SK-N-SH (cell line): ENCODE results near the gene TMEM267. TPM values are rescaled to one million over a fixed set of nuclear protein-coding genes. Genes with fewer than 3 reads are reported as not detected.

Source experiments
- polyA plus RNA-seq, 3 experiments: library from polyadenylated mRNA; depleted of rRNA; stranded (reverse); fragments of >200 nt; gene quantifications; 2 replicates each; pipeline ENCODE4 v1.2.3, GENCODE V29; 2012

TMEM267 gene
- polyA plus RNA-seq, 1 of the 3 experiments (the other 2 are of a cell fraction), result 5.7 TPM

Other genes with a start within 250 kb of the TMEM267 start
- 8.2 and 11.3 TPM in 2 replicates for gene HMGCS1, start 170.5 kb downstream of the TMEM267 start, polyA plus RNA-seq (2012; rRNA removed)
- not detected in 2 replicates for gene CCL28, start 71.5 kb downstream of the TMEM267 start, polyA plus RNA-seq (2012; rRNA removed)
- 2.9 and 3.5 TPM in 2 replicates for gene C5orf34, start 31.3 kb upstream of the TMEM267 start, polyA plus RNA-seq (2012; rRNA removed)
- 70.0 and 98.5 TPM in 2 replicates for gene PAIP1, start 73.2 kb upstream of the TMEM267 start, polyA plus RNA-seq (2012; rRNA removed)
- 21.9 and 29.0 TPM in 2 replicates for gene NNT, start 119.3 kb upstream of the TMEM267 start, polyA plus RNA-seq (2012; rRNA removed)